GM21423 (cell line): ENCODE data around the gene P3H2.

ENCODE experiments used
- ATAC-seq: cut with Tn5 transposase; IDR thresholded peaks from one replicate; pipeline ENCODE4 v1.9.1; 2021; ENCODE audit warnings: mild to moderate bottlenecking, moderate library complexity; ENCODE audit not compliant: unreplicated experiment

The P3H2 gene

GRCh38 chr3:190019844-190020243 lies 100.9 kb downstream of the P3H2 start:
- no peak for ATAC-seq

GRCh38 chr3:190019006-190019405 lies 101.7 kb downstream of the P3H2 start:
- ATAC-seq, result no peak

GRCh38 chr3:190018460-190018859 lies 102.2 kb downstream of the P3H2 start:
- no peak for ATAC-seq

DNA sequence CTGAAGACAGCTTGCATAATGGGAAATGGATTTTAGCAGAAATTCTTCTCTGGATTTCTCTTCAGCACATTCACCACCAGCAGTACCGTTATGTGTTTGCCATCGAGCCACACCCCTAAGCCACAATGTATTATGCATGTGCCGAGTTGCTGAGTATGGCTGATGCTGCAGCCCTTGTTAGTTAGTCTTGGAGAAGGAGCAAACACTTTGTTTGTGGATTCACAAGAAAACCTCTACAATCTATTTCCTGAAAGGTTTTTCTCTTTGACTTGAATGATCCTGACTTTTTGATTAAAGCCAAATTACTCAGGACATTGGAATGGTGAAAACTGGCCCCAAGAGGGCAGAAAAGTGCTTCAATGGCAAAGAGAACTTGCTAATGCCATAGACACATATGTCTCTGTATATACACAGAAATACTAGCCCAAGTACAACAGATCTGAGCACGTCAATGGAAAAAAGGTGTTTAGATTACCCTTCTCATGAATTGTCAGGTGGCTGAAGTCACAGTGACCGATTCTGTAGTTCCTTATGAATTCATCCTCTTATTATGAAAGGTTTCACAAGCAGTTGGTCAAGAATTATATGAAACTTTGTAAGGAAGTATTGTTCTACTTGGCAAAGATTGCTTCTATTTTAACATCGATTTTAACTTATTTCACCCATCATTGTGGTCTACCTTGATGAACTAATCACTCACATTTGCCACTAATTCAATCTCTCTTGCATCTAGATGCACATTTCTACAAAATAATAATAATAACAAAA lies 103.0 kb downstream of the P3H2 start:
- no peak for ATAC-seq

- ATAC-seq, result no peak
These were observed 103.7 kb downstream of the P3H2 start for GRCh38 chr3:190016966-190017365.

DNA sequence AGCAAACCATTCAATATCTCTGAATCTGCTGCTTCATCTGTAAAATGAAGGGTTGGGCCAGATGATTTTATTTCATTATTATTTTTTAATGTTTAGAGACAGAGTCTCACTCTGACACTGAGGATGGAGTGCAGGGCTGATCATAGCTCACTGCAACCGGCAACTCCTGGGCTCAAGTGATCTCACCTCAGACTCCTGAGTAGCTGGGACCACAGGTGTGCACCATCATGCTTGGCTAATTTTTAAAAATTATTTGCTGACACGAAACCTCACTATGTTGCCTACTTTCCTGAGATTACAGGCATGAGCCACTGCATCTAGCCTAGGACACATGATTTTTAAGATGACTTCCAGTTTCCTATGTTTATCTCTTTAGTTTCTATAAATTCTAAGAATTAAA lies 105.8 kb downstream of the P3H2 start:
- ATAC-seq, result no peak

- ATAC-seq, result no peak
These were observed 106.5 kb downstream of the P3H2 start for GRCh38 chr3:190013943-190014924.

DNA sequence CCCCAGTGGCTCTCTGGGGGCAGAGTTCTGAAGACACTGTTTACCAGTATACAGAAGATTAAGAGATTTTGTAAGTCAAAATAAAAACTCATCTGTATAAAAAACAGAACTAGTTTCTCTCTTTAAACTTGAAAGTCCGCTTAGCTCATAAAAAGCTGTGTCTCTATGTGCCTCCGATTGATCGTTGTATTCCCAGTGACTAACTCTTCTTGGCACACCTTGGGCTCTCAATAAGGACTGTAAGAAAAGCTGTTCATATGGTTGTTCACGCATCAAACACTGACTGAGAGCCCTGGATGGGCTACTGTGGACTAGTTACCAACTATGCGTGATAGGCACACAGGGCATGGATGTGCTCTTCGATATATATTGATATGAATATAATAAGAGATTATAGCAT lies 107.9 kb downstream of the P3H2 start:
- no peak for ATAC-seq

- ATAC-seq, result no peak
These were observed 108.3 kb downstream of the P3H2 start for GRCh38 chr3:190012314-190012782.

GRCh38 chr3:190010486-190010885 lies 110.2 kb downstream of the P3H2 start:
- no peak for ATAC-seq

- ATAC-seq, result no peak
These were observed 111.1 kb downstream of the P3H2 start for GRCh38 chr3:190009614-190010013.

- ATAC-seq, result no peak
These were observed 112.3 kb downstream of the P3H2 start for GRCh38 chr3:190008432-190008831.

GRCh38 chr3:190005343-190006113 lies 115.2 kb downstream of the P3H2 start:
- ATAC-seq, result no peak

DNA sequence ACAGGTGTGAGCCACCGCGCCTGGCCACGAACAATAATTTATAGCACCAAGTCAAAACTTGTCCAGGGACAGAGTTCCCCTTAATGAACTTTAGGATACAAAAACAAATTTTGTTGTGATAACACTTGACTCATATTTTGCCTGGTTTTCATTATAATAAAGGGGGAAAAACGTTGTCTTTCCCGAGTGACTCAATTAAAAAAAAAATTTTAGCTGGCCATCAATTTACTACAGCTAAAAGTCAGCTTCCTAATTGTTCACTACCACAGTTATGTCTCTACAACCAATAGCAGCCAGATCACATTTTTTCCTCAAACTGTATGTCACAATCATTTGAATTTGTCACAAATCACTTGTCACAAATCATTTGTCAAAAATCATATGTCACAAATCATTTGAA lies 116.0 kb downstream of the P3H2 start:
- ATAC-seq, result no peak

DNA sequence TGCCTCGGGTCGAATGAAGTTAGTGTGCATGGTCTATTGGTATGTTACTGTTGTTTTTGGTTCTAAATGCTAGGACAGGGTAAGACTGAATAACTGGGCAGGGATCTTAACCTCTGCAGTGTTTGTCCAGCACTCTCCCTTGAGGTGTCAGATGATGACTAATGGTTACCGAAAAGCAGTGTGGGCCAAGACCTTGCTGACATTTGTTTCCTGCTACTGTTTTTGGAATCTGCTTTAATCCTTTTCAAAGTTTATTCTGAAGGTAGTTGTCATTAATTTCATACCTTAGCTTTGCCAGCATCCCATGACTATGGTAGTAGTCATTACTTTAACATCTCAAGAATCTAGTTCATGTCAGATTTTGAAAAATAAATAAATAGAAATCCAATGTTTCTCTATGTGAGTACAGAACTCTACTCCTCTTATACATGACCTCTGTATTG lies 117.0 kb downstream of the P3H2 start:
- ATAC-seq, result no peak

- ATAC-seq, result no peak
These were observed 117.6 kb downstream of the P3H2 start for GRCh38 chr3:190003068-190003467.

DNA sequence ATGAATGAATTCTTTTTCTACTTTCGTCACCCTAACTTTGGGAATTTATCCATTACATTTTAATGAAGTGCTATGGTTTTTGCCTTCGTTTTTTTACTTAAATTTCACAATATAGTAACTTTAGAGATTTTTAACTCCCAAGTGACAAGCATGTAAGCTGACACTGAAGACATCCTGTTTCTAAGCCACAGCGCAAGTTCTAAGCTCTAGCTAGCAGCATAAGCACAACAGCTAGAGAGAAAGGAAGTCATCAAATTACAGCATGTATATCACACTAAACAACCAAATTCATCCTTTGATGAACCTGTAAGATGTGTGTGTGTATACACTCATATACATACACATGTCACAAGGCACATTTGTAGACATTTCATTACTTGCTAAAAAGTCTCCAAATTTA lies 119.3 kb downstream of the P3H2 start:
- ATAC-seq, result no peak

GRCh38 chr3:190000861-190001196 lies 119.9 kb downstream of the P3H2 start:
- no peak for ATAC-seq

DNA sequence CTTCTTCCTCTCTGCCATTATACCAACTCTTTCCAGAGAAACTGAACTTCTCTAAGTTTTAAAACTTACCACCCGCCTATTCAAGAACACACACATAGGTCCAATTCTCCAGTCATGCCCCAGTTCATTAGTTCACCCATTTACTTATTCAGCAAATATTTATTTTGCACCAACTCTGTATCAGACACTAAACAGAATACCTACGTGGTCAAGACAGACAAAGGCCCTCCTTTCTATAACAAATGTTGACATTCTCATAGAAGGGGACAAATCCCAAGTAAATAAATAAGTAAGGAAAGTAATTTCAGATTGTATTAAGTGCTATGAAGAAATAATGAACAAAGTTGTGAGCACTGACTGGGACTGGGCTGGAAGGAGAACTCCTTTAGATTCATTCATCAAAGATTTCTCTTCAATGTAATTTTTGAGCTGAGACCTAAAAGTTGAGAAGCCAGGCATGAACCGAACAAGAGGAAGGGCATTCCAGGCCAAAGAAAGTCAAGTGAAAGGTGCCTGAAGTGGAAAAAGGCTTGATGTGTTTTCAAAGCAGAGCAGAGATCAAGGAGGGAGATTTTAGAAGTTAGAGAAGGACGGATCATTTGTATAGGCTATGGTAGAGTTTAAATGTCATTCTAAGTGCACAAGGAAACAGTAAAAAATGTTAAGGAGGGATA lies 120.4 kb downstream of the P3H2 start:
- ATAC-seq, result no peak

DNA sequence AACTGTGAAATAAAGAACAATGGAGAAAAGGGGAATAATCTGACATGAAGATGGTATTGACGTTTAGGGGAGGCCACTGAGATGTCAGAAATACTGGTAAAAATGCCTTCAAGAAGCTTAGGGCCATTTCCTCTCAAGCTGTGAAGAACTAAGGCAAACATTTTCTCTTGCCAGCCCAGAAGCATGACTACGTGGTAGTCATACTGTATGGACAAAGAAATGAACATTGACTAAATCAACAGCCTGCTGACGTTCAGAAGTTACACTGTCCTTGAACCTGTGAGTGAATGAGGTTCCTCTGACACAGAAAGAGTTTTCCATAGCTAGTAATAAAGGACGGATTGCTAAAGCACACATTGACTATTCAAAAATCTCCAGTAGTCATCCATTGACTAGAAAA lies 121.0 kb downstream of the P3H2 start:
- ATAC-seq, result no peak

DNA sequence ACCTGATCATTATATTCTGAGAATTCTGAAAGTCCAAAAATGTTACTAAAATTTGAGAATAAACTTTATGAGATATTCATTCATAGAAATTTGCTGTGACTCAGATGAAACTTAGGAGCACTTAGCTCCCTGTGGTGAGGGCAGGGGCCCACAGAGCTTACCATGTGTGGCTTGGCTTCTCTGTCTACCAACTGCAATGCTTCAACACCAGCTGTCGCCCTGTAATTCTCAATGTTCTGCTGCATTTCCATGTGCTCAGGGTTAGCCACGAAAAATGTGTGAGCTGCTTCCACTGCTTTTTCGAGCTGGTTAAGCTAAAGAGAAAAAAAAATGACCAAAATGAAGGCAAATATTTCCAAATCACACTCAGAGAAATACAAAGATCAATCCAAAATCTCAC lies 125.6 kb downstream of the P3H2 start:
- ATAC-seq, result no peak
